PC-9 (cell line): ENCODE measurements around the gene RXRB. TPM values are rescaled to one million over a fixed set of nuclear protein-coding genes. Genes with fewer than 3 reads are reported as not detected.

Experiments used
- BruUV-seq: library from RNA; stranded (reverse); fragments of 400-500 nt; replicated peaks from 2 replicates; lab custom pipeline; 2021; lab: Mats Ljungman, UMichigan
- CTCF ChIA-PET: fragments of 300-600 bp; sonication (Branson Sonifier 250); formaldehyde crosslinking; loops from one replicate; lab custom pipeline; 2022; ENCODE audit warnings: antibody characterized with exemption; lab: Charles Lee
- POLR2A ChIA-PET: fragments of 300-600 bp; sonication (Branson Sonifier 250); formaldehyde crosslinking; loops from one replicate; lab custom pipeline; 2022; ENCODE audit warnings: antibody characterized with exemption; ENCODE audit not compliant: unreplicated experiment; lab: Charles Lee
- DNase-seq, 2 experiments: peaks; one replicate each; pipeline versions ENCODE4 v3.0.0 to v3.0.0-alpha.2; 2015 to 2022; ENCODE audit warnings: mixed read lengths in 1 of 2
- H2AFZ ChIP-seq: fragments of 200-600 bp; sonication (generic); 2 replicates; pipeline ENCODE4 v1.8.1; 2017; ENCODE audit warnings: antibody characterized with exemption
- H3F3A ChIP-seq: fragments of 200-600 bp; sonication (generic); 2 replicates; pipeline ENCODE4 v1.8.1; 2017; ENCODE audit warnings: antibody characterized with exemption, mild to moderate bottlenecking, low read depth; ENCODE audit not compliant: insufficient read depth
- H3K27ac ChIP-seq: fragments of 200-600 bp; sonication (generic); 2 replicates; pipeline ENCODE4 v1.6.1; 2016; ENCODE audit warnings: mixed run types
- H3K27me3 ChIP-seq: fragments of 200-600 bp; sonication (generic); 2 replicates; pipeline ENCODE4 v1.6.1; 2016; ENCODE audit warnings: low read depth, mixed run types; ENCODE audit not compliant: insufficient read depth
- H3K36me3 ChIP-seq: fragments of 200-600 bp; sonication (generic); 2 replicates; pipeline ENCODE4 v1.6.1; 2016; ENCODE audit warnings: low read depth, mixed run types
- H3K4me1 ChIP-seq: fragments of 200-600 bp; sonication (generic); replicated peaks from 2 replicates; pipeline ENCODE4 v1.6.1; 2016; ENCODE audit warnings: mixed run types; ENCODE audit not compliant: insufficient read depth
- H3K4me2 ChIP-seq: fragments of 200-600 bp; sonication (generic); 2 replicates; pipeline ENCODE4 v1.6.1; 2017; ENCODE audit warnings: mixed run types
- H3K4me3 ChIP-seq: fragments of 200-600 bp; sonication (generic); 2 replicates; pipeline ENCODE4 v1.6.1; 2016; ENCODE audit warnings: mixed run types
- H3K79me2 ChIP-seq: fragments of 200-600 bp; sonication (generic); 2 replicates; pipeline ENCODE4 v1.6.1; 2017; ENCODE audit warnings: low read depth, mixed run types
- H3K9me2 ChIP-seq: fragments of 200-600 bp; sonication (generic); 2 replicates; pipeline ENCODE4 v1.8.1; 2017; ENCODE audit warnings: mild to moderate bottlenecking; ENCODE audit not compliant: insufficient read depth
- H3K9me3 ChIP-seq: fragments of 200-600 bp; sonication (generic); 2 replicates; pipeline ENCODE4 v1.8.1; 2016; ENCODE audit warnings: low read depth; ENCODE audit not compliant: insufficient read depth
- H4K20me1 ChIP-seq: fragments of 200-600 bp; sonication (generic); 2 replicates; pipeline ENCODE4 v1.8.1; 2017; ENCODE audit not compliant: insufficient read depth
- EZH2 ChIP-seq: fragments of 200-600 bp; sonication (generic); IDR thresholded peaks from 2 replicates; pipeline ENCODE4 v1.8.0; 2017; ENCODE audit warnings: antibody characterized with exemption, low read depth
- intact Hi-C: fragments of 100-400 bp; cut with micrococcal nuclease; formaldehyde crosslinking; loops from one replicate; pipeline ENCODE4 v1.10.0; 2022; ENCODE audit not compliant: unreplicated experiment
- total RNA-seq: library from RNA; stranded (reverse); gene quantifications from 2 replicates; pipeline ENCODE4 v1.2.3, GENCODE V29; 2021
- TF ChIP-seq, protein P1 (sequence below): fragments of 200-600 bp; sonication (generic); conservative IDR thresholded peaks from 2 replicates; pipeline ENCODE4 v1.6.1; 2017; ENCODE audit warnings: mixed run types, antibody characterized with exemption, mild to moderate bottlenecking, moderate library complexity

Gene RXRB
- total RNA-seq, 1 experiment from 2014 or later = 49.8 TPM

DNA sequence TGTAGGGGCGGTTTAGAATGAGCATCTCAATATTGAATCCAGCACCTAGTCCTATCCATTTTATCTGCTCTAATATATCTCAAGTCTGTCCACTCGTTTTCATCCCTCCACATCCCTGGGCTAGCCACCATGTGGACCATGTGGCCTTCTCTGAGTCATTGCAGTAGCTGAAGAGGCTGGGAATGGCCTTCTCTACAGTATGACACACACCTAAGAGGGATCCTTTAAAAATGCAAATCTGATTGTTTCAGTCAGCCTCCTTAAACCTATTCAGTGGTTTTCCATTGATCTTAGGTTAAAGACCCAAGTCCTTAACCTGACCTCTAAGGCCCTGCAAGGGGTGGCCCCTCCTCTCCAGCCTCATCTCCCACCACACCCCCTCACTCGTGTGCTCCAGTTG, 17.2 kb upstream of the RXRB start:
- H3K9me2 ChIP-seq = no peaks in the 10 kb centered on the region
- intact Hi-C loops = no loop called here
- H2AFZ ChIP-seq = no peak overlapping the region
- no peaks in the 10 kb centered on the region for H4K20me1 ChIP-seq
- 0 out of 2 replicates have a peak, but pooled peaks cover 3% of the 10 kb centered on the region for H3F3A ChIP-seq
- no peaks in the 10 kb centered on the region for H3K9me3 ChIP-seq
- DNase-seq = no peak
- TF ChIP-seq, protein P1, sequence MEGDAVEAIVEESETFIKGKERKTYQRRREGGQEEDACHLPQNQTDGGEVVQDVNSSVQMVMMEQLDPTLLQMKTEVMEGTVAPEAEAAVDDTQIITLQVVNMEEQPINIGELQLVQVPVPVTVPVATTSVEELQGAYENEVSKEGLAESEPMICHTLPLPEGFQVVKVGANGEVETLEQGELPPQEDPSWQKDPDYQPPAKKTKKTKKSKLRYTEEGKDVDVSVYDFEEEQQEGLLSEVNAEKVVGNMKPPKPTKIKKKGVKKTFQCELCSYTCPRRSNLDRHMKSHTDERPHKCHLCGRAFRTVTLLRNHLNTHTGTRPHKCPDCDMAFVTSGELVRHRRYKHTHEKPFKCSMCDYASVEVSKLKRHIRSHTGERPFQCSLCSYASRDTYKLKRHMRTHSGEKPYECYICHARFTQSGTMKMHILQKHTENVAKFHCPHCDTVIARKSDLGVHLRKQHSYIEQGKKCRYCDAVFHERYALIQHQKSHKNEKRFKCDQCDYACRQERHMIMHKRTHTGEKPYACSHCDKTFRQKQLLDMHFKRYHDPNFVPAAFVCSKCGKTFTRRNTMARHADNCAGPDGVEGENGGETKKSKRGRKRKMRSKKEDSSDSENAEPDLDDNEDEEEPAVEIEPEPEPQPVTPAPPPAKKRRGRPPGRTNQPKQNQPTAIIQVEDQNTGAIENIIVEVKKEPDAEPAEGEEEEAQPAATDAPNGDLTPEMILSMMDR = no peak
- TF ChIP-seq EZH2 = no peak
- peaks cover 36% of the 10 kb centered on the region for H3K27me3 ChIP-seq
- ChIA-PET POLR2A (no interaction called here), CTCF (no interaction called here)
- H3K27ac ChIP-seq = no peak overlapping the region
- no peaks in the 10 kb centered on the region for H3K36me3 ChIP-seq
- H3K4me3 ChIP-seq = no peak overlapping the region
- no peaks in the 10 kb centered on the region for H3K4me1 ChIP-seq
- BruUV-seq = no TSS peak
- H3K79me2 ChIP-seq = no peaks in the 10 kb centered on the region
- H3K4me2 ChIP-seq = no peak overlapping the region

DNA sequence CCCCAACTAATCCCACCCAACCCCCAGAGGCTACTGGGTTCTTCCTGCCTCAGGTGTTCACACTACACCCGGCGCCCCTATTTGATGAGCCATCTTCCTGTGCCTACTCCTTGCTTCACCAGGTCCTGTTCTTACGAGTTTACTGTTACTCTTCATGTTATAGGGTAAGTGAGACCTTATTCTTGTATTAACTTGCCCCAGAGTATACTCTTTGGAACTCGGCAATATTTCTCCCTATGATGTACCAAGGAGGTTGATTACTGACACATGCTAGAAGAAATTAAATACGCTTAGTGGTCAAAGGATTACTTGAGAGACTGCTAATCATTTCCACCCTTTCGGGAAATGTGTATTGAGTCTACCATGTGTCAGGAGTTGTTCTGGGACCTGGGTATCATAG, 16.8 kb upstream of the RXRB start:
- BruUV-seq = no TSS peak
- Histone ChIP-seq H3F3A (0 out of 2 replicates have a peak, but pooled peaks cover 5% of the 10 kb centered on the region), H3K4me3 (no peak overlapping the region), H3K4me1 (no peaks in the 10 kb centered on the region), H3K36me3 (no peaks in the 10 kb centered on the region), H4K20me1 (no peaks in the 10 kb centered on the region), H3K27me3 (peaks cover 32% of the 10 kb centered on the region), H3K79me2 (no peaks in the 10 kb centered on the region), H2AFZ (no peak overlapping the region), H3K27ac (no peak overlapping the region), H3K9me2 (no peaks in the 10 kb centered on the region), H3K9me3 (no peaks in the 10 kb centered on the region), H3K4me2 (no peak overlapping the region)
- no peak for TF ChIP-seq EZH2
- TF ChIP-seq, protein P1 = no peak
- ChIA-PET CTCF (no interaction called here), POLR2A (no interaction called here)
- intact Hi-C loops = no loop called here
- no peak for DNase-seq

DNA sequence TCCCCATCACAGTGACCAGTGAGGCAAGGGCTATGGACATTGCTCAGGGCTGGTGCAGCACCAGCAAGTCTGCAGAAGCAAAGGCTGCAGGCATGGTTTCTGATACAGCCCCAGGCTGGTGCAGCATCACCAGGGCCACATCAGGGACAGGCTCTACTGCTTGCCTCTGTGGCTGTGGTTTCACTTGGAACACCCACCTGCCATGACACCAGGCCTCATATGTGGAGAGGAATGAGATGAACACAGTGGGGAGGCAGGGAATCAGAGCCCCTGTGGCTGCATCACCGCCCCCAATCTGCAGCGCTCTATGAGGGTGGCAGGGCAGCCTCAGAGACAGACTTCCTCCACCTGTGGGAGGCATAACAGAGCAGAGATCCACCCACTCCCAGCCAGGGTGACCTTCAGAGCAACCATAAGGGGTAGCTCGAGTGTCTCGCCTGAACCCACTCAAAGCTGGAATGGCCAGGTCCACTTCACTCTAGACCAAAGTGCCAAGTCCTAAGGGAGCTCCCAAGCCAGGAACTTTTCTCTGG, 15.7 kb upstream of the RXRB start:
- Histone ChIP-seq H3K36me3 (no peaks in the 10 kb centered on the region), H3K4me1 (no peaks in the 10 kb centered on the region), H3K79me2 (no peaks in the 10 kb centered on the region), H3K4me2 (no peak overlapping the region), H3K4me3 (no peak overlapping the region), H3F3A (0 out of 2 replicates have a peak, but pooled peaks cover 5% of the 10 kb centered on the region), H3K9me2 (no peaks in the 10 kb centered on the region), H3K27ac (no peak overlapping the region), H3K27me3 (peaks cover 21% of the 10 kb centered on the region), H4K20me1 (no peaks in the 10 kb centered on the region), H2AFZ (no peak overlapping the region), H3K9me3 (no peaks in the 10 kb centered on the region)
- ChIA-PET CTCF (no interaction called here), POLR2A (no interaction called here)
- DNase-seq = no peak
- TF ChIP-seq EZH2 = no peak
- TF ChIP-seq, protein P1 = no peak
- no TSS peak for BruUV-seq
- intact Hi-C loops = no loop called here
